CD14-positive monocyte (primary cell): Measurements from ENCODE around the gene CNNM3. TPM values are rescaled to one million over a fixed set of nuclear protein-coding genes. Genes with fewer than 3 reads are reported as not detected.

Experiments
- DNase-seq, 3 donors: peaks; one replicate each; pipeline ENCODE4 v3.0.0-alpha.2; 2011 to 2022
- H2AFZ ChIP-seq: 2 replicates; pipeline ENCODE4 v1.6.0; 2012; ENCODE audit warnings: mild to moderate bottlenecking, low read depth, low read length, inconsistent platforms; ENCODE audit not compliant: insufficient read depth, poor library complexity, severe bottlenecking
- H3K27ac ChIP-seq, 2 donors: 1 replicate in 1 of 2; 2 replicates in 1 of 2; pipeline ENCODE4 v1.5.1; 2012 to 2013; ENCODE audit warnings: low read length in 2 of 2, control low read depth in 1 of 2, inconsistent platforms in 1 of 2, low read depth in 1 of 2, mild to moderate bottlenecking in 1 of 2
- H3K27me3 ChIP-seq, 2 donors: one replicate each; pipeline versions ENCODE4 v1.6.0 to v1.6.1; 2011 to 2013; ENCODE audit warnings: low read length in 2 of 2; ENCODE audit not compliant: control insufficient read depth in 2 of 2, insufficient read depth in 2 of 2
- H3K36me3 ChIP-seq, 2 donors: replicated peaks in 1 of 2; 1 replicate in 1 of 2; 2 replicates in 1 of 2; pipeline versions ENCODE4 v1.5.1 to v1.6.1; 2012 to 2013; ENCODE audit warnings: low read length in 2 of 2, control low read depth in 1 of 2, inconsistent platforms in 1 of 2, mild to moderate bottlenecking in 1 of 2; ENCODE audit not compliant: insufficient read depth in 2 of 2, control insufficient read depth in 1 of 2
- H3K4me1 ChIP-seq, 2 donors: 1 replicate in 1 of 2; 2 replicates in 1 of 2; pipeline versions ENCODE4 v1.5.1 to v1.6.1; 2012 to 2013; ENCODE audit warnings: low read length in 2 of 2, control low read depth in 1 of 2, inconsistent platforms in 1 of 2, mild to moderate bottlenecking in 1 of 2, moderate library complexity in 1 of 2; ENCODE audit not compliant: insufficient read depth in 2 of 2, control insufficient read depth in 1 of 2
- H3K4me2 ChIP-seq: replicated peaks from 2 replicates; pipeline ENCODE3; 2012; ENCODE audit warnings: low read length, moderate library complexity, mild to moderate bottlenecking; ENCODE audit not compliant: poor library complexity, severe bottlenecking; ENCODE audit errors: extremely low read depth
- H3K4me3 ChIP-seq, 3 experiments: fragments of 200-600 bp in 1 of 3; sonication (generic) in 1 of 3; replicated peaks in 1 of 3; 1 replicate in 2 of 3; 2 replicates in 1 of 3; pipeline ENCODE4 v1.5.1; 2011 to 2013; ENCODE audit warnings: low read length in 3 of 3, mild to moderate bottlenecking in 3 of 3, control low read depth in 2 of 3, low read depth in 2 of 3, inconsistent platforms in 1 of 3, moderate library complexity in 1 of 3
- H3K79me2 ChIP-seq: 2 replicates; pipeline ENCODE4 v1.6.0; 2012; ENCODE audit warnings: mild to moderate bottlenecking, control low read depth, inconsistent platforms, low read length, moderate library complexity; ENCODE audit not compliant: insufficient read depth
- H3K9ac ChIP-seq: 2 replicates; pipeline ENCODE4 v1.6.0; 2017; ENCODE audit warnings: low read length, mild to moderate bottlenecking; ENCODE audit not compliant: insufficient read depth, poor library complexity, severe bottlenecking
- H3K9me3 ChIP-seq, 2 donors: replicated peaks in 1 of 2; 1 replicate in 1 of 2; 2 replicates in 1 of 2; pipeline versions ENCODE4 v1.5.1 to v1.6.1; 2012 to 2013; ENCODE audit warnings: low read length in 2 of 2, control low read depth in 1 of 2; ENCODE audit not compliant: control insufficient read depth in 1 of 2, insufficient read depth in 1 of 2
- H4K20me1 ChIP-seq: 2 replicates; pipeline ENCODE4 v1.6.0; 2012; ENCODE audit warnings: mild to moderate bottlenecking, low read length, control low read depth, moderate library complexity; ENCODE audit not compliant: insufficient read depth
- H3K27ac Mint-ChIP-seq, 7 donors: one replicate each; pipeline ENCODE4 v1.8.0; 2020; ENCODE audit warnings: mild to moderate bottlenecking in 7 of 7, mixed read lengths in 7 of 7, moderate library complexity in 6 of 7, inconsistent platforms in 2 of 7
- H3K27me3 Mint-ChIP-seq, 3 donors: one replicate each; pipeline ENCODE4 v1.8.0; 2021 to 2022; ENCODE audit warnings: low read depth in 3 of 3, mild to moderate bottlenecking in 3 of 3, mixed read lengths in 3 of 3, moderate library complexity in 3 of 3, inconsistent platforms in 1 of 3
- H3K36me3 Mint-ChIP-seq, 2 donors: one replicate each; pipeline ENCODE4 v1.8.0; 2020; ENCODE audit warnings: mixed read lengths in 2 of 2, inconsistent platforms in 1 of 2, mild to moderate bottlenecking in 1 of 2
- H3K4me1 Mint-ChIP-seq: one replicate; pipeline ENCODE4 v1.8.0; 2020; ENCODE audit warnings: mild to moderate bottlenecking, mixed read lengths
- H3K4me3 Mint-ChIP-seq, 2 donors: one replicate each; pipeline ENCODE4 v1.8.0; 2020; ENCODE audit warnings: mild to moderate bottlenecking in 2 of 2, mixed read lengths in 2 of 2, moderate library complexity in 1 of 2
- H3K9me3 Mint-ChIP-seq, 7 donors: one replicate each; pipeline ENCODE4 v1.8.0; 2020 to 2022; ENCODE audit warnings: mixed read lengths in 7 of 7, mild to moderate bottlenecking in 6 of 7, moderate library complexity in 6 of 7, inconsistent platforms in 2 of 7
- WGBS: methylation state at CpG from one replicate; pipeline ENCODE4 v1.1.5; 2013; ENCODE audit warnings: missing lambda C conversion rate; ENCODE audit not compliant: insufficient coverage; 5-methylcytosine and 5-hydroxymethylcytosine counted together
- intact Hi-C, 2 donors: fragments of 100-400 bp; cut with micrococcal nuclease; formaldehyde crosslinking; loops; one replicate each; pipeline versions ENCODE4 v1.15.0 to v1.15.1; 2023
- polyA plus RNA-seq, 3 donors: library from polyadenylated mRNA; depleted of rRNA in 1 of 3; unstranded in 2 of 3; stranded (reverse) in 1 of 3; fragments of 300-500 nt in 2 of 3; fragments of >200 nt in 1 of 3; fragmentation: Illumina TruSeq in 2 of 3; gene quantifications; 1 replicate in 2 of 3; 2 replicates in 1 of 3; pipeline ENCODE4 v1.2.3, GENCODE V29; 2012 to 2021
- TF ChIP-seq, protein P1 (sequence below): fragments of 200-600 bp; IDR thresholded peaks from one replicate; pipeline ENCODE4 v1.8.0; 2022; ENCODE audit warnings: antibody characterized with exemption, mild to moderate bottlenecking

Gene CNNM3
- polyA plus RNA-seq, 3 donors: 1.2 to 12.0 (median 4.9) TPM

GRCh38 chr2:96875498-96876268, 59.6 kb downstream of the CNNM3 start:
- Mint-ChIP-seq H3K36me3 (peaks cover 0 to 2% of the 10 kb centered on the region in 2 donors), H3K27me3 (peaks cover 62 to 97% (median 84%) of the 10 kb centered on the region in 3 donors), H3K4me3 (peak overlapping the region in 1 of 2 donors; percentile 83), H3K9me3 (peaks cover 0 to 14% (median 0%) of the 10 kb centered on the region in 7 donors), H3K27ac (peak overlapping the region in 1 of 7 donors; percentile 73), H3K4me1 (peaks cover 30% of the 10 kb centered on the region)
- H3K4me2 ChIP-seq: no peak overlapping the region
- peak in 1 of 3 donors; percentile 54 for DNase-seq
- no peak overlapping the region for H3K9ac ChIP-seq
- peaks cover 20 to 93% of the 10 kb centered on the region in 2 donors for H3K27me3 ChIP-seq
- intact Hi-C loops: no loop called here
- H3K36me3 ChIP-seq: no peaks in the 10 kb centered on the region
- peaks cover 21 to 23% of the 10 kb centered on the region in 2 donors for H3K4me1 ChIP-seq
- 84% methylated on average over 13 of the region's 14 CpGs for WGBS
- H2AFZ ChIP-seq: no peak overlapping the region
- no peak overlapping the region for H3K27ac ChIP-seq
- no peak overlapping the region for H3K4me3 ChIP-seq
- TF ChIP-seq, protein P1, sequence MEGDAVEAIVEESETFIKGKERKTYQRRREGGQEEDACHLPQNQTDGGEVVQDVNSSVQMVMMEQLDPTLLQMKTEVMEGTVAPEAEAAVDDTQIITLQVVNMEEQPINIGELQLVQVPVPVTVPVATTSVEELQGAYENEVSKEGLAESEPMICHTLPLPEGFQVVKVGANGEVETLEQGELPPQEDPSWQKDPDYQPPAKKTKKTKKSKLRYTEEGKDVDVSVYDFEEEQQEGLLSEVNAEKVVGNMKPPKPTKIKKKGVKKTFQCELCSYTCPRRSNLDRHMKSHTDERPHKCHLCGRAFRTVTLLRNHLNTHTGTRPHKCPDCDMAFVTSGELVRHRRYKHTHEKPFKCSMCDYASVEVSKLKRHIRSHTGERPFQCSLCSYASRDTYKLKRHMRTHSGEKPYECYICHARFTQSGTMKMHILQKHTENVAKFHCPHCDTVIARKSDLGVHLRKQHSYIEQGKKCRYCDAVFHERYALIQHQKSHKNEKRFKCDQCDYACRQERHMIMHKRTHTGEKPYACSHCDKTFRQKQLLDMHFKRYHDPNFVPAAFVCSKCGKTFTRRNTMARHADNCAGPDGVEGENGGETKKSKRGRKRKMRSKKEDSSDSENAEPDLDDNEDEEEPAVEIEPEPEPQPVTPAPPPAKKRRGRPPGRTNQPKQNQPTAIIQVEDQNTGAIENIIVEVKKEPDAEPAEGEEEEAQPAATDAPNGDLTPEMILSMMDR: no peak
- H3K79me2 ChIP-seq: no peaks in the 10 kb centered on the region
- H3K9me3 ChIP-seq: peaks cover 0 to 7% of the 10 kb centered on the region in 2 donors
- H4K20me1 ChIP-seq: no peaks in the 10 kb centered on the region

GRCh38 chr2:96876269-96877041, 60.4 kb downstream of the CNNM3 start:
- Histone ChIP-seq H3K9ac (no peak overlapping the region), H3K27me3 (peaks cover 13 to 93% of the 10 kb centered on the region in 2 donors), H3K9me3 (no peaks in the 10 kb centered on the region), H2AFZ (no peak overlapping the region), H3K4me3 (no peak overlapping the region), H3K4me2 (no peak overlapping the region), H4K20me1 (no peaks in the 10 kb centered on the region), H3K4me1 (peaks cover 20% of the 10 kb centered on the region in 2 donors), H3K79me2 (no peaks in the 10 kb centered on the region), H3K36me3 (no peaks in the 10 kb centered on the region), H3K27ac (no peak overlapping the region)
- Mint-ChIP-seq H3K4me3 (peak overlapping the region in 1 of 2 donors; percentile 59), H3K4me1 (peaks cover 27% of the 10 kb centered on the region), H3K27ac (no peak overlapping the region), H3K36me3 (no peaks in the 10 kb centered on the region), H3K27me3 (peaks cover 61 to 97% (median 80%) of the 10 kb centered on the region in 3 donors), H3K9me3 (peaks cover 0 to 15% (median 0%) of the 10 kb centered on the region in 7 donors)
- 97% methylated on average over 12 of the region's 16 CpGs for WGBS
- intact Hi-C loops: no loop called here
- TF ChIP-seq, protein P1: no peak
- peak in 1 of 3 donors; percentile 44 for DNase-seq
